Effector CD4-positive, alpha-beta T cell (primary cell): ENCODE results near the gene ANO1. TPM values are rescaled to one million over a fixed set of nuclear protein-coding genes. Genes with fewer than 3 reads are reported as not detected.
"Not testable (repeated sequence)": the region's sequence is repeated elsewhere in the genome, so short reads cannot be mapped to it uniquely, and the experiment has no call there.

Experiments
- DNase-seq: peaks from one replicate; pipeline ENCODE4 v3.0.0-alpha.2; 2020
- total RNA-seq: gene quantifications from one replicate; lab custom pipeline; 2026; lab: John Stamatoyannopoulos, UW

ANO1 gene
- total RNA-seq = not detected

GRCh38 chr11:70078095-70078780 is at the start of gene ANO1:
Gene ANO1, plus strand, starts transcription at chr11:70078317. Its CDS starts 290 bp downstream, at chr11:70078607.
- no peak for DNase-seq

GRCh38 chr11:70029115-70029860 is 48.8 kb upstream of the ANO1 start:
- DNase-seq = no peak

DNA sequence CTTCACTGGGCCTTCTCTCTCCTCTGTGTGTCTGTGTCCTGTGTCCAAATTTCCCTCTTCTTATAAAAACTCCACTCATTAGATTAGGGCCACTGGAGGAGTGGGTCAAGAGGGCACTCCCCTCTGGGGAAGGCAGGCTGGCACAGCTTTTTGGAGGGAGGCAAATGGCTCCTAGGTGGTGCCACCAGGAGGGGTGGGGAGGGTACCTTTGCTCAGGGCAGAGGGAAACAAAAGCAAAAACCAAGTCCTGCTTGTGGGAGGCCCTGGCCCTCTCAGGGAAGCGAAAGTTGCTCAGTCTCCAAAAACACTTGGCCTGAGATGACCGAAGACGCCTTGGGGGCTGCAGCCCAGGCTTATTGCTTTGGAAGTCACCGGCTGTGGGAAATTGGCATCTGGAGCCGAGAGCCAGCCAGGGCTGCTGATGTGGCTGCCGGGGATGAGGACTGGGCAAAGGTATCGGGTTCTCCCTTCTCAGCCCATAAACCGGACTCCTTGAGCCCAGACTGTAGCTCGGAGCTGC is 48.2 kb upstream of the ANO1 start:
- DNase-seq = no peak

DNA sequence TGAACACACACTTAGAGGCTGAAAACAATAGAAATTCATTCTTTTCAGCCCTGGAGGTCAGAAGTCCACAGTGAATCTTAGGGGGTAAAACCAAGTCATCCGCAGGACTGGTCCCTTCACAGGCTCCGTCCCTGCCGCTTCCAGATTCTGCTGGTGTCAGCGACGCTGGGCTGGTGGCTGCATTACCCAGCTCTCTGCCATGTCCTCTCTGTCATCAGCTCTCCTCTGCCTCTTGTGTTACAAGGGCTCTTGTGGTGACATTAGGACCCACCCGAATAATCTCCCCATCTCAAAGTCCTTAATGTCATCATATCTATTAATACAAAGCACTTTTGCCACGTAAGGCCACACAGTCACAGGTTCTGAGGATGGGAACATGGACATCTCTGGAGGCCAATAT is 47.7 kb upstream of the ANO1 start:
- no peak for DNase-seq

DNA sequence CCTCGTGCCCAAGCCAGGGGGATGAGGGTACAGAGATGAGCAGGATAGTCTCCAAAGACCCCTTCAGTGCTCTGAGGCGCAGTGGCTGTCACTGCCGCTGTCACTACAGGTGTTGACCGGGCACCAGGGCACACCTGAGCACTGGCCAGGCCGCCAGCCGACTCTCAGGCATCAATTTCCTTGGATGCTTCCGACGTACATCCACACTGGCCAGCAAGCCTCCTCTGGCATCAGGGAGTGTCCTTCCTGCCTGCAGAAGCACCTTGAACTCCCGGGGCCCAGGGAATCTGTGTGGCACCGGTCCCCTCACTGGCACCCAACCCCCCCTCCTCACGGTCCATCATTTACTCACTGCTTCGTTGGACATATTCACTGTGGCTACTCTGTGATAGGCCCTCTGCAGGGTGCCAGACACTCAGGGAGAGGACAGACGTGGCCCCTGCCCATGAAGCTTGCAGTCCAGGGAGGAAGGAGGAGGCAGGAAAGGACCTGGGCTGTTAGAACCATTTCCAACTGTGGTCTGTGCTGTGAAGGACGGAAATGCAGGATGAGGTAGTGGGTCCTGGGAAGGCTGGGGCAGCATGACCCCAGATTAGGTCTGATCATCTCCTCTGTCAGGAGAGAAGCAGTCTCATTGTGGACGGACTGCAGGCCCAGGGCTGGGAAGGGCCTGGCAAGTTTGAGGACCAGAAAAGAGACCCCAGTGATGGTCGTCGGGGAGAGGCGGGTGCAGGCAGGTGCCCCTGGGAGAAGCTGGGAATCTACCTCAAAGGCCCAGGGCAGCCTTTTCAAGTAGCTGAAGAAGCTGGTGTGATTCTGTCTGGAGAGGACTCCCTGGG is 46.3 kb upstream of the ANO1 start:
- no peak for DNase-seq

GRCh38 chr11:70032470-70032795 is 45.7 kb upstream of the ANO1 start:
- DNase-seq = no peak

GRCh38 chr11:70032943-70033710 is 45.0 kb upstream of the ANO1 start:
- no peak for DNase-seq

GRCh38 chr11:70033711-70034070 is 44.4 kb upstream of the ANO1 start:
- DNase-seq = no peak

DNA sequence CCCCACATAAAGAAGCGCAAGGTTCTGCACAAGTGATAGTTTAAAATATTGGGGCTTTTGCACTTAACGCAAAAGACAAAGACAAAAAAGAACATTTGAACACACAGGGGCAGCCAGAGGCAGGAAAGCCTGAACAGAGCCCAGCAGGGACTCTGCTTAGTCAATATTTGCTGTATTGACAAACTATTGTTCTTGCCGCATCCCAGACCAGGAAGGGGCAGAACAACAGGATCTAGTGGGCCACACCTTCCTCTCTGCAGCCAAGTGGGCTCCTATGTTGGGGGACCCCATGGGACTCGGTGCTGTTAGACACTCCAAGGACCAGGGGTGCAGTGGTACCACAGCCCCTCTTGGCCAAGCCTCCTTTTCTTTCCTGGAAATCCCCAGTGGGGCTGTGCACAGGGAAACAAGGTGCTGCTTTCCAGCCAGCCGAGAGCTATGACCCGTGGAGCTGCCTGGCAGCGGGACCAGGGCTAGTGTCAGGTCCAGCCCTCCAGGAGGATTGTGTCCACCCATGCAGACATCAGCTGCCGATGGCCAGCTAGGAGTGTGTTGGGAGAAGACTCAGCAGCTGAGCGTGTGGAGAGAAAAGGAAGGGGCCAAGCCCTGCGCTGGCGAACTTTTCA is 43.3 kb upstream of the ANO1 start:
- no peak for DNase-seq

GRCh38 chr11:70035665-70036064 is 42.5 kb upstream of the ANO1 start:
- DNase-seq = not testable (repeated sequence)

- DNase-seq = no peak
These were observed 40.9 kb upstream of the ANO1 start for GRCh38 chr11:70036971-70037882.

- no peak for DNase-seq
These were observed 39.9 kb upstream of the ANO1 start for GRCh38 chr11:70038034-70038834.

DNA sequence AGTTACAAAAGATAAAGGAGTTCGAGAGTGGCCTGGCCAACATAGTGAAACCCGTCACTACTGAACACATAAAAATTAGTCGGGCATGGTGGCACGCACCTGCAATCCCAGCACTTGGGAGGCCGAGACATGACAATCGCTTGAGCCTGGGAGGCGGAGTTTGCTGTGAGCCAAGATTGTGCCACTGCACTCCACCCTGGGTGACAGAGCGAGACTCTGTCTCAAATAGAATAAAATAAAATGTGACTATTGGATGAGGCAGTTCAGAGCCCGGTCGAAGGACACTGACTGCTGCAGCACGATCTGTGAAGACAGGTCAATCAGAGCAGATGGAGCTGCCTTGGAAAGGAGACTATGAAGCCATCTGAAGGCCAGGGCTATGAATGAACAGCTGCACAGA is 37.7 kb upstream of the ANO1 start:
- no peak for DNase-seq

- no peak for DNase-seq
These were observed 37.1 kb upstream of the ANO1 start for GRCh38 chr11:70040869-70041501.

DNA sequence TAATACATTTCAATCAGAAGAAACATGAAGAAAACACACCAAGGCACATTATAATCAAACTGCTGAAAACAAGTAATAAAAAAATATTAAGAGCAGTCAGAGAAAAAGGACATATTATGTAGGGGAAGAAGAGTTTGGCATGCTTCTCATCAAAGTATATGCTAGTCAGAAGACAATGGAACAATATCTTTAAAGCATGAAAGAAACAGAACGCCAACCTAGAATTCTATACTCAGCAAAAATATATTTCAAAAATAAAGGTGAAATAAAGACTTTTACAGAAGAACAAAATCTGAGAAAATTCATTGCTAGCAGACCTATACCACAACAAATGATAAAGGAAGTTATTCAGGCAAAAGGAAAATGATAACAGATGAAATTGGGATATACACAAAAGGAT is 34.6 kb upstream of the ANO1 start:
- DNase-seq = no peak

GRCh38 chr11:70046089-70046488 is 32.0 kb upstream of the ANO1 start:
- no peak for DNase-seq

DNA sequence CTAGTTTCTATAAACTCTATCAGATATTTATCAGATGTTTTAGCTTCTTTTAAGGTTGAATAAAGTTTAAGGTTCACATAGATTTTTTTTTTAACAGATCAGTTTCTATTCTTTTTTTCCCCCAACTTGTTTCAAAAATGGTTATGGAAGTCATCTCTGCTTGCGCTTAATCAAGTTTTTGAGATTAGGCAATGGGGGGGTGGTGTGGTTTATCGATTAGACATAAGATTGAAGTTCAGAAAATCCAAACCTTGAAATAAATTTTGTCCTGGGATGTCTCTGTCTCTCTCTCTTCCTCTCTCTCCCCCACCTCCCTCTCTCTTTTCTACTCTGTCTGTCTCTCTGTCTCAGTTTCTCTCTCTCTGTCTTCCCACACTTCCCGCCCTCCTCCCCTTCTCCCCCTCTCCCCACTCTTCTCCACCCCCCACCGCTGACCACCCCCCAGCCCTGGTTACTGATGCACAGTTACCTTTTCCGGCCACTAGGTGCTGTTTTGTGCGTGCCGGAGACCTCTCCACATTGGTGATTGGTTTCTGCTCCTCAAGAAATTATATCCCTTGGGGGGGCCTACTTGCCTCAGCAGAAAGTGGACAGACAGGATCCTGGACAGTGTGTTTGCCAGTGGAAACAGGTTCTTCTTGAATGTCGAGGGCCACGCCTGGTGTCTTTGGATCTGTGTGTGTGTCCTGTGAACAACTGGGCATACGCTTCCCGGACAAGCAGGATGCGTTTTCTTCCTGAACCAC is 29.7 kb upstream of the ANO1 start:
- no peak for DNase-seq

DNA sequence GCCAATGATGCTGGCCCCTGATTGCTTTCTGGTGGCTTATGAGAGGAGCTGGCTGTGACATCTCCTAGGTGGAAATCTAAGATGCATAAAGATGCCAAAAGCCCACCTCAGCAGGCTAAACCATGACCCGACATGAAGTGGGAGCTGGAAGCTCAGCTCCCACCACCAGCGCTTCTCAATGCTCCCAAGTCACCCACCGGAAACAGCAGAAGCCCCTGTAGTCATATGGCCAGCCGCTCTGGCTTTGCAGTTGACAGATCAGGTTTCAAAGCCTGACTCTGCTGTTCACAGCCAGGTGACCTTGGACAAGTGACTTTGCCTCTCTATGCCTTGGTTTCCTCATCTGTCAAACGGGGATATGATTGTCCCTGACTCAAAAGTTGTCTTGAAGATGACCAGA is 29.1 kb upstream of the ANO1 start:
- no peak for DNase-seq

- DNase-seq = no peak
These were observed 27.9 kb upstream of the ANO1 start for GRCh38 chr11:70050243-70050642.
